NB4 (cell line): Measurements from ENCODE around the gene SRGAP1.

ENCODE experiments used
- CTCF ChIP-seq: IDR thresholded peaks from one replicate; pipeline ENCODE4 v1.5.1; 2012; ENCODE audit warnings: low read depth, low read length
- MAX ChIP-seq: IDR thresholded peaks from 2 replicates; pipeline ENCODE4 v1.6.1; 2011; ENCODE audit warnings: low read depth, low read length
- POLR2A ChIP-seq: IDR thresholded peaks from 2 replicates; pipeline ENCODE4 v1.6.1; 2011; ENCODE audit warnings: mild to moderate bottlenecking; ENCODE audit not compliant: insufficient read length; ENCODE audit errors: extremely low read depth

GRCh38 chr12:63934936-63935335 lies 90.4 kb downstream of the SRGAP1 start:
- no peak for TF ChIP-seq POLR2A
- TF ChIP-seq CTCF: no peak
- no peak for TF ChIP-seq MAX
